HL-60/S4 (cell line): ENCODE measurements around the gene EXOC8.
"Not testable (repeated sequence)": the region's sequence is repeated elsewhere in the genome, so short reads cannot be mapped to it uniquely, and the experiment has no call there.

Experiments used
- in situ Hi-C: fragments of 300-500 bp; cut with MboI; formaldehyde crosslinking; loops from 2 replicates; pipeline ENCODE4 v1.14.3; 2022; ENCODE audit warnings: low sequenced_read_pairs

EXOC8 gene

GRCh38 chr1:231353086-231353485 lies 15.4 kb upstream of the EXOC8 start:
- in situ Hi-C loops = no loop called here

DNA sequence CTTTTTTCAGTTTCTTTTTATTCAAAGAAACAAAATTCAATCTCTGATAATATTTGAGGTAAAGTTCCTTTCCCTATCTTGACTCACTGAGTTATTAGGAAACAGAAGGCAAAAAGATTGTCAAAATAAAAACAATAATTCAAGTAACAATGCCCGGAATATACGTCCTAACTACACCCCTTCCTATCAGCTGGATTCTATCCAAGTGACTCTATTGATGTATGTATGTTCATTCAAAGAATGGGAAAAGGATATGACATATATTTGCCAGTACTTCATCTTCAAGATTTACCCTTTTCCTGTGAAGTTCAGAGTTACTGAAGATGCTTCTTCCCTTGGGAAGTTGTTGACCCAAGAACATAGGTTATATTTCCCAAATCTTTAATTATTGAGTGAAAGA lies 14.2 kb upstream of the EXOC8 start:
- in situ Hi-C loops = no loop called here

DNA sequence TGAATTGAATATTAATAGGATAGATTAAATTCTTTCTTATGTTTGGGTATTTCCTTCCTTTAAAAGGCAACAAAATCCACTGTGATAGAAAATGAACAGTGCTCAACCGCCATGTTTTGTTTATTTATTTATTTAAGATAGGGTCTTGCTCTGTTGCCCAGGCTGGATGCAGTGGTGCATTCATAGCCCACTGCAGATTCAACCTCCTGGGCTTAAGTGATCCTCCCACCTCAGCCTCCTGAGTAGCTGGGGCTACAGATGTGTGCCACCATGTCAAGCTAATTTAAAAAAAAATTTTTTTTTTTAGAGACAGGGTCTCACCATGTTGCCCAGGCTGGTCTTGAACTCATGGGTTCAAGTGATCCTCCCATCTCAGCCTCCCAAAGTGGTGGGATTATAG lies 11.2 kb upstream of the EXOC8 start:
- in situ Hi-C loops = not testable (repeated sequence)

GRCh38 chr1:231348442-231348841 lies 10.8 kb upstream of the EXOC8 start:
- in situ Hi-C loops = no loop called here

GRCh38 chr1:231347961-231348360 lies 10.3 kb upstream of the EXOC8 start:
- in situ Hi-C loops = no loop called here

DNA sequence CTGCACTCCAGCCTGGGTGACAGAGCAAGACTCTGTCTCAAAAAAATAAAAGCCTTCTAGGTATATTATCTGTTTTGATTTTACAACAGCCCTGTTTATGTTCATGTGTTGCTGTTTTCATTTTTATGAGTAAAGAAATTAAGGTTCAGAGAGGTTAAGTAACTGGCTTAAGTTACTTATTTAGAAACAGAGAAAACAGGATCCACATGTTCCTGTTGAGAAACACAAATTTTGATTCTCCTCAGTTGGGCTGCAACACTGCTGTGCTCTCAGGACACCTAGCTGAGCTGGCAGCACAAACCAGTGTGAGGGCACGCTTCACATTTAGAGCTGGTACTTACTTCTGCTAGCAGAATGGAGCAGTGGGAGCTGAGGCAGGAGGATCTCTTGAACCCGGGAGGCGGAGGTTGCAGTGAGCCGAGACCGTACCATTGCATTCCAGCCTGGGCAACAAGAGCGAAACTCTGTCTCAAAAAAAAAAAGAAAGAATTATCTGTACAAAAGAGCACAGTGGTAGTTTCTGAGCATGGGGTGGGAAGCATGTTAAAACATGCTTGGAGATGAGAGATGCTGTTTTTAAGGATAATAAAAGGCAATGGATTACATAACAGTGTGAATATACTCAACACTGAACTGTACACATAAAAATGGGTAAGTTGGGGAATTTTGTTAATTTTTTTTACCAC lies 2.8 kb upstream of the EXOC8 start:
- in situ Hi-C loops = no loop called here

- in situ Hi-C loops = no loop called here
Observed at GRCh38 chr1:231338270-231339128, 847 bp upstream of the EXOC8 start, which contains the start of gene SPRTN. Gene SPRTN, plus strand, starts transcription at chr1:231338293. Its CDS starts 91 bp downstream, at chr1:231338384.

DNA sequence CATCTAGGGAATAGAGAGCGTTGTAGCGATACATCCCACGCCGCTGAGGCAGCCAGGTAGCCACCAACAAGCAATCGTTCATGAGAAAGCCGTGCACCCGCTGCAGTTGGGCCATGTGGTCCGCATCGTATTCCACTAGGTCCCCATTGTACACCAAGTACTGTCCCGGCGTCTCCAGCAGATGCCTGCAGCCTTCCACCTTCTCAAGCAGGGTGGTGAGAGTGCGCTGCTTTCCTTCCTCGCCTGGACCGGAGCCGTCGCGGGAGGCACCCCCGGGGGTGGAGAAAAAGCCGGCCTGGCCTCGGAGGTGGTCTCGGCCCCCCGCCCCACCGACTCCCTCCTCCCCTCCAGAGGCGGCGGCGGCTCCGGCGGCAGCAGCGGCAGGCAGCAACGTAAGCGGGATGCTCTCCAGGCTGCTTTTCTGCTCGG lies 595 bp downstream of the EXOC8 start:
- in situ Hi-C loops = no loop called here

DNA sequence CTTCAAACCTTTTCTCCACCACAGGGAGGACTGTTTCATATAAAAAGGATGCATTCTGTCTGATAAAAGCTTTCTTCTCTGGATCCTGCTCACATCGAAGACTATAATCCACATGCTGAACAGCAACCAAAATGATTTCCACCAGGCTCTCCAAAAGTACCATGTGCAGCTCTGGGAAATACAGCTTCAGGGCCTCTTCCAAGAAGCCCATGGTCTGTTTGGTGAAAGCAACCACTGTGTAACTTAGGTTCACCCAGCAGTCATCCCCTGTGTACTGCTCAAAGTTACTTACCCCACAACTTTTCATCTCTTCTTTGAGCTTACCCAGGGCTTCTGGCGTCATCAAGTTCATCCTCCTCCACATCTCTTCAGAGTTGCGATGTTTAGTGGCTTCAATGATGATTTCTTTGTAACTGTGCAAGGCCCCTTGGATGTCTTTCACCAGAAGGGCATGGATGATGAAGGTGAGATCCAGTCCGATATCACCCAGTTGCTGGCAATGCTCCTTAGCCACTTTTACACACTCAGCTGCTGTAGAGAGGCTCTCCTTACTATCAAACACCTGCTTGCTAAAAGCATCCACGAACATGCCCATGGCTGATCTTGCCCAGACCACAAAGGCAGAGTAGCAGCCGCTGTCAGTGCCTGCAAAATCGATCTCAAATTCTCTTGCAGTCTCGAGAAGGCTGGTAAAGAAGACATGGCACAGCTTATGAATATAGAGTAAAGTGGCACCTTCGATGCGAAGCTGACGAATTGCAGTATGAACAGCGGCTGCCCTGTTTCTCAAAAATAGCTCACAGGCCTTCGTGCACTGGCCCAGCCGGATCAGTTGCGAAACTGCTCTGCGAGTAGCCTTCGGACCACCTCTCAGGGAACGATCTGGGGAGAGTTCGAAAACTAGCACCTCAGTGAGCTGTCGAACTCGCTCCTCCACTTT lies 1.7 kb downstream of the EXOC8 start:
- in situ Hi-C loops = no loop called here

- in situ Hi-C loops = no loop called here
Observed at GRCh38 chr1:231334952-231335351, 2.7 kb downstream of the EXOC8 start.

DNA sequence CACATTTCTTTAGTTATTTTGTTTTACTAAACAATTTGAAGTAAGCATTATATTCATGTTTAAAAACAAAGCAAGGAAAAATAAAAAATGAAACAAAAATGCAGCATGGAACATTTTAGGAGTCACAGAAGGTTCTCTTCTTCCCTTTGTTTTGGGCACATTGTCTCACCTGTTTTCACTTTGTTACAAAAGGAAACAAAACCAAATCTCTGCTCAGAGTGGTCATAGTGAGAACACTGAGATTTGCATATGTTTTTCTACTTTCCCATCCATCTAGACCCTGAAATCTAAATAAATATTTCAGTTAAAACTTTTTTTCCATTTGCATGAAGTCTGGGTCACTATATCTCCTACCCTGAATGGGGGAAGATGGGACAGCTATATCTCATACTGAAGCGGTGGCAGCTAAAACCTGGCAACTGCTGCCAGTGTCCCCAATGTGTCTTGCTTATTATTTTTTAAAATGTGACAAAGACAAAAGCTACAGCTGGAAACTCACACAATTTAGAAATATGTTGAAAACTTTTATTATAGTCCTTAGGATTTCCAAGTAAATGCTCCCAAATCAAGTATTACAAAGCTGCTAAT lies 3.5 kb downstream of the EXOC8 start:
- in situ Hi-C loops = no loop called here

GRCh38 chr1:231332761-231333160 lies 4.9 kb downstream of the EXOC8 start:
- in situ Hi-C loops = no loop called here

DNA sequence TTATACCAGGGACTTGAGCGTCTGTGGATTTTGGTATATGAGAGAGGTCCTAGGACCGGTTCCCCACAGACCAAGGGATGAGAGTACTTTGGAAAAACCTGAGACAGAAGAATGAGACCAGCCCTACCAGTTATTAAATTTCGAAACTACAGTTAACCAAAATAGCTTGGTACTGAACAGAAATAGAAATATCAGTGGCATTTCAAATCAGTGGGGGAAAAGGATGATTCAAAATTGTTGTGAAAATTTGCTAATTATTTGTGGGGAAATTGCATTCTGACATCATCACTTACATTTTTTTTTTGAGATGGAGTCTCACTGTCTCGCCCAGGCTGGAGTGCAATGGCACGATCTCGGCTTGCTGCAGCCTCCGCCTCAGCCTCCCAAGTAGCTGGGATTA lies 8.2 kb downstream of the EXOC8 start:
- in situ Hi-C loops = no loop called here

GRCh38 chr1:231327617-231328016 lies 10.0 kb downstream of the EXOC8 start:
- in situ Hi-C loops = no loop called here

DNA sequence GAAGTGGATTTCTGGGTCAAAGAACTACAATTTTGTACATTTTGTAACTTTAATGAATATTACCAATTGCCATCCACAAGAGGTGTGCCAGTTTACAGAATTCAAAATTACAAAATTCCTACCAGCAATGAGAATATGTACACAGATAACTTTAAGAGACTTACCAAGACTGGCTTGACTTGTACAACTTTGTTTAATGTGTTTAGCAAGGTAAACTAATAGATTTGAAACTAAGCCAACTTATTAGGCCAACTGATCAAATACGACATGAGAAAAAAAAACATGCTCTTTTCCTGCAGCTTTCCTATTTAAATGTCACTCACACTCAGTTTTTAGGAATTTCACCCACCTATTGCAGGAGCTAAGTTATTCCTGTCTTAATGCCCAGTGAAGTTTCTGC lies 11.4 kb downstream of the EXOC8 start:
- in situ Hi-C loops = no loop called here

DNA sequence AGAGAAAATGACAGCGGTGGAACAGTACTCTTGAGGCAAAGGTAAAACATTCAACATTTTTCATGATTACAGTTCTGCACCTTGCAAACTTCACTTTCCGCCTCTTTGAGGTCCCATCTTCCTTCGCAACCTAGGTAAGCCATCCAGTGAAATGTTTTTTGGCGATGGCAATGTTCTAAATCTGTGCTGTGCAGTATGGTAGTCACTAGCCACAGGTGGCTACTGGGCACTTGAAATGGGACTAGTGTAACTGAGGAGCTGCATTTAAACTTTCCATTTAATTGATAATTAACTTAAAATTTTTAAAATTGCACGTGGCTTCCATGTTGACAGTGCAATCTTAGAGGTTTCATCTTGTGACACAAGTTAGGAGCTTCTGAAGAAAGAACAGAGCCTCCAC lies 13.0 kb downstream of the EXOC8 start:
- in situ Hi-C loops = no loop called here

GRCh38 chr1:231322880-231323530 lies 14.6 kb downstream of the EXOC8 start:
- in situ Hi-C loops = no loop called here

- in situ Hi-C loops = no loop called here
Observed at GRCh38 chr1:231319080-231319479, 18.6 kb downstream of the EXOC8 start.

GRCh38 chr1:231318568-231318967 lies 19.1 kb downstream of the EXOC8 start:
- in situ Hi-C loops = no loop called here

DNA sequence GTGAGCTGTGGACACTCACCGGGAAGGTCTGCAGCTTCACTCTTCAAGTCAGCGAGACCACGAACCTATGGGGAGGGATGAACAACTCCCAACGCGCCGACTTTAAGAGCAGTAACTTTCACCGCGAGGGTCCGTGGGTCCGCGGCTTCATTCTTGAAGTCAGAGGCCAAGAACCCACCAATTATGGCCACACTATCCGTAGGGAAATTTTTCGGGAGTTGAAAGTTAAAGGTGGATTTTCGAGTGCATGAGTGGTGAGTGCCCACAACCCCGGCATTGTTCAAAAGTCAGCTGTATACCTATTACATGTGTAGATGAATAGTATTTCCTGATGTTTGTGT lies 19.7 kb downstream of the EXOC8 start:
- in situ Hi-C loops = no loop called here
